AG09319 (cell line): ENCODE results near the gene VGLL3.

Source experiments
- DNase-seq: peaks from one replicate; pipeline ENCODE4 v3.0.0-alpha.2; 2010; ENCODE audit warnings: low read depth; ENCODE audit errors: extremely low read depth
- TF ChIP-seq, protein P1 (sequence below): IDR thresholded peaks from 2 replicates; pipeline ENCODE4 v1.5.1; 2011; ENCODE audit warnings: low read depth, mild to moderate bottlenecking, inconsistent platforms, low read length, moderate library complexity

Gene VGLL3

DNA sequence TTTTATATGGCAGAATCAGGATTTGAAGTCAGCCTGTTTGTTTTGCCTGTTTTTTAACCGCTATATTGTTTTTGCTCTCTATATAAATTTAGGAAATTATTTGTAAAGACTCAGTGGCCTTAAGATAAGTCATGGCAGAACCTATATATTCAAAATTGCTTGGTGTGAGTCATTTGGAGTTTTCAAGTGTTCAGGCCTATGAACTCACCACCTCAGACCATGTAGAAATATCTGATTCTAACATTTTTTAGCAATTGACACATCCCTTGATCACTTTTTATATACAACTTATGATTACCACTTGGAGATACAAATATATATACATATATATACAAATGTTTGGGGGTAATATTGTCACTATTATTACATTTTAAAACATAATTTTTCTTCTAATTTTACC is 95.7 kb downstream of the VGLL3 start:
- no peak for DNase-seq
- TF ChIP-seq, protein P1, sequence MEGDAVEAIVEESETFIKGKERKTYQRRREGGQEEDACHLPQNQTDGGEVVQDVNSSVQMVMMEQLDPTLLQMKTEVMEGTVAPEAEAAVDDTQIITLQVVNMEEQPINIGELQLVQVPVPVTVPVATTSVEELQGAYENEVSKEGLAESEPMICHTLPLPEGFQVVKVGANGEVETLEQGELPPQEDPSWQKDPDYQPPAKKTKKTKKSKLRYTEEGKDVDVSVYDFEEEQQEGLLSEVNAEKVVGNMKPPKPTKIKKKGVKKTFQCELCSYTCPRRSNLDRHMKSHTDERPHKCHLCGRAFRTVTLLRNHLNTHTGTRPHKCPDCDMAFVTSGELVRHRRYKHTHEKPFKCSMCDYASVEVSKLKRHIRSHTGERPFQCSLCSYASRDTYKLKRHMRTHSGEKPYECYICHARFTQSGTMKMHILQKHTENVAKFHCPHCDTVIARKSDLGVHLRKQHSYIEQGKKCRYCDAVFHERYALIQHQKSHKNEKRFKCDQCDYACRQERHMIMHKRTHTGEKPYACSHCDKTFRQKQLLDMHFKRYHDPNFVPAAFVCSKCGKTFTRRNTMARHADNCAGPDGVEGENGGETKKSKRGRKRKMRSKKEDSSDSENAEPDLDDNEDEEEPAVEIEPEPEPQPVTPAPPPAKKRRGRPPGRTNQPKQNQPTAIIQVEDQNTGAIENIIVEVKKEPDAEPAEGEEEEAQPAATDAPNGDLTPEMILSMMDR = no peak

DNA sequence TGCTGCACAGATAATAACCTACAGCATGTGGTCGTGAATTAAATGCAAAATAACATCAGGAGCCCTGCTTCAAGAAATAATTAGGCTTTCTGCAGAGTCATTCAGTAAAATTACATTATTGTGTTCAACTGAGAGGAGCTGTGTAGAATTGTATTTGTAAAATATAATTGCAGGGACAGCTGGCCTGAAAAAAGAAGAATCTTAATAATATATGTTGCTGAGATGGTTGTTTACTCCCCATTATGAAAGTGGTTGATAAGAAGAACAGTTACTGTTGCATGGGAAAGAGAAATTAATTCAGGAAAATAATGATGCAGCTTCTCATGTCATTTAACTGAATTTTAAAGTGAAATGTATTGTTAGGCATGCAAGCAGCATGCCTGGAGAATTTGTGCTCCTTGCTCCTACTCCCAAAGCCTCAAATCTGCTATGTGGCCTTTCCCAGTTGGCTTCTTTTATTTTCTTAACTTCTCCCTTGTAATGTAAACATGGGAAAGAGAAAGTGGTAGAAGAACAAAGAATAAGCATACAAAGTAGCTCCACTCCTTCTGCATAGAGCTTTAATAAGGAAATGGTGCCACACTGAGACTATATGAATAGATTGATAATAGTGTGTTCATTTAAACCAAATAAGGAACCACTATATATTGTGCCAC is 100.1 kb downstream of the VGLL3 start:
- DNase-seq = no peak
- TF ChIP-seq, protein P1 = no peak
